IMR-90 (cell line): ENCODE results near the gene SHCBP1L. TPM values are rescaled to one million over a fixed set of nuclear protein-coding genes. Genes with fewer than 3 reads are reported as not detected.

Experiments used
- ATAC-seq: fragments of 200-7000 bp; cut with Tn5 transposase; 2 replicates; pipeline ENCODE4 v1.9.1; 2020; ENCODE audit warnings: low read depth, mild to moderate bottlenecking, moderate library complexity
- BruUV-seq: library from RNA; stranded (reverse); fragments of 400-500 nt; replicated peaks from 2 replicates; lab custom pipeline; 2021; lab: Mats Ljungman, UMichigan
- CTCF ChIA-PET: fragments of 300-600 bp; formaldehyde crosslinking; extraction: SDS; loops from one replicate; lab custom pipeline; 2021; ENCODE audit warnings: antibody characterized with exemption; lab: Yijun Ruan, JAX
- POLR2A ChIA-PET: fragments of 300-600 bp; sonication (Branson Sonifier 250); formaldehyde crosslinking; loops from one replicate; lab custom pipeline; 2022; ENCODE audit warnings: antibody characterized with exemption; ENCODE audit not compliant: unreplicated experiment; lab: Charles Lee
- DNase-seq: peaks from one replicate; pipeline ENCODE4 v3.0.0; 2013
- H2AFZ ChIP-seq: replicated peaks from 2 replicates; pipeline ENCODE3; 2013; ENCODE audit warnings: low read length, mild to moderate bottlenecking; ENCODE audit not compliant: poor library complexity
- H2AK5ac ChIP-seq: 2 replicates; pipeline ENCODE4 v1.6.1; 2013; ENCODE audit warnings: low read depth, low read length, inconsistent platforms
- H2AK9ac ChIP-seq: replicated peaks from 2 replicates; pipeline ENCODE3; 2013; ENCODE audit warnings: mild to moderate bottlenecking, low read depth, low read length, moderate library complexity; ENCODE audit not compliant: poor library complexity
- H2BK120ac ChIP-seq: 2 replicates; pipeline ENCODE4 v1.6.1; 2013; ENCODE audit warnings: low read depth, low read length, inconsistent platforms
- H2BK15ac ChIP-seq: 3 replicates; pipeline ENCODE4 v1.6.1; 2013; ENCODE audit warnings: low read depth, low read length, inconsistent platforms
- H2BK20ac ChIP-seq: 2 replicates; pipeline ENCODE4 v1.6.1; 2013; ENCODE audit warnings: low read depth, mild to moderate bottlenecking, inconsistent platforms, low read length, moderate library complexity
- H2BK5ac ChIP-seq: 2 replicates; pipeline ENCODE4 v1.6.1; 2013; ENCODE audit warnings: mild to moderate bottlenecking, low read depth, low read length, inconsistent platforms; ENCODE audit not compliant: poor library complexity, severe bottlenecking
- H3K14ac ChIP-seq: replicated peaks from 2 replicates; pipeline ENCODE4 v1.6.1; 2013; ENCODE audit warnings: low read depth, low read length, inconsistent platforms
- H3K18ac ChIP-seq: 2 replicates; pipeline ENCODE4 v1.6.1; 2013; ENCODE audit warnings: low read depth, low read length, control low read depth
- H3K23ac ChIP-seq: 2 replicates; pipeline ENCODE4 v1.6.1; 2013; ENCODE audit warnings: low read depth, low read length, inconsistent platforms
- H3K27ac ChIP-seq: 2 replicates; pipeline ENCODE4 v1.5.1; 2013; ENCODE audit warnings: mild to moderate bottlenecking, control low read depth, low read length; ENCODE audit not compliant: insufficient read depth
- H3K27me3 ChIP-seq: 2 replicates; pipeline ENCODE4 v1.6.1; 2013; ENCODE audit warnings: low read length; ENCODE audit not compliant: control insufficient read depth, insufficient read depth
- H3K36me3 ChIP-seq: 2 replicates; pipeline ENCODE4 v1.6.1; 2013; ENCODE audit warnings: low read length, mixed read lengths; ENCODE audit not compliant: control insufficient read depth, insufficient read depth
- H3K4ac ChIP-seq: 2 replicates; pipeline ENCODE4 v1.6.1; 2013; ENCODE audit warnings: low read depth, low read length, inconsistent platforms
- H3K4me1 ChIP-seq: 2 replicates; pipeline ENCODE4 v1.6.1; 2013; ENCODE audit warnings: low read length, mixed read lengths; ENCODE audit not compliant: control insufficient read depth, insufficient read depth
- H3K4me2 ChIP-seq: 2 replicates; pipeline ENCODE4 v1.6.1; 2013; ENCODE audit warnings: low read depth, mild to moderate bottlenecking, control low read depth, low read length, moderate library complexity
- H3K4me3 ChIP-seq: 2 replicates; pipeline ENCODE4 v1.5.1; 2013; ENCODE audit warnings: low read depth, mild to moderate bottlenecking, control low read depth, low read length, moderate library complexity; ENCODE audit not compliant: insufficient read depth
- H3K56ac ChIP-seq: 2 replicates; pipeline ENCODE4 v1.6.1; 2013; ENCODE audit warnings: low read length, inconsistent platforms; ENCODE audit not compliant: insufficient read depth; ENCODE audit errors: extremely low read depth
- H3K79me1 ChIP-seq, 2 experiments: 2 replicates each; pipeline ENCODE4 v1.6.1; 2013; ENCODE audit warnings: low read length in 2 of 2, inconsistent platforms in 1 of 2, low read depth in 1 of 2
- H3K9ac ChIP-seq: 2 replicates; pipeline ENCODE4 v1.6.1; 2013; ENCODE audit warnings: low read depth, low read length, control low read depth
- H3K9me1 ChIP-seq: 2 replicates; pipeline ENCODE4 v1.6.1; 2013; ENCODE audit warnings: low read length, inconsistent platforms; ENCODE audit not compliant: insufficient read depth
- H3K9me3 ChIP-seq: 2 replicates; pipeline ENCODE4 v1.6.1; 2013; ENCODE audit warnings: low read length; ENCODE audit not compliant: control insufficient read depth, insufficient read depth
- H4K20me1 ChIP-seq: 2 replicates; pipeline ENCODE4 v1.6.1; 2013; ENCODE audit warnings: low read length, inconsistent platforms; ENCODE audit not compliant: insufficient read depth
- H4K5ac ChIP-seq: 2 replicates; pipeline ENCODE4 v1.6.1; 2013; ENCODE audit warnings: mild to moderate bottlenecking, low read depth, low read length, control low read depth
- H4K8ac ChIP-seq, 2 experiments: 2 replicates each; pipeline ENCODE4 v1.6.1; 2013; ENCODE audit warnings: low read depth in 2 of 2, low read length in 2 of 2, control low read depth in 1 of 2, inconsistent platforms in 1 of 2
- H4K91ac ChIP-seq: 2 replicates; pipeline ENCODE4 v1.6.1; 2013; ENCODE audit warnings: low read depth, low read length, inconsistent platforms; ENCODE audit not compliant: insufficient read depth
- BHLHE40 ChIP-seq: fragments of 150-350 bp; IDR thresholded peaks from 2 replicates; pipeline ENCODE4 v1.6.1; 2016; ENCODE audit warnings: mild to moderate bottlenecking, low read depth, low read length
- CEBPB ChIP-seq: IDR thresholded peaks from 2 replicates; pipeline ENCODE4 v1.6.1; 2012; ENCODE audit warnings: low read depth, low read length, improper control_type of control experiment
- CHD1 ChIP-seq: IDR thresholded peaks from 2 replicates; pipeline ENCODE4 v1.6.1; 2012; ENCODE audit warnings: low read depth, low read length, improper control_type of control experiment
- FOS ChIP-seq: fragments of 150-350 bp; IDR thresholded peaks from 2 replicates; pipeline ENCODE4 v1.6.1; 2016; ENCODE audit warnings: low read depth, low read length
- MAFK ChIP-seq: IDR thresholded peaks from 2 replicates; pipeline ENCODE4 v1.6.1; 2012; ENCODE audit warnings: low read depth, low read length, improper control_type of control experiment
- MAZ ChIP-seq: IDR thresholded peaks from 2 replicates; pipeline ENCODE4 v1.6.1; 2012; ENCODE audit warnings: low read depth, mild to moderate bottlenecking, low read length, improper control_type of control experiment, moderate library complexity, borderline replicate concordance
- MXI1 ChIP-seq: IDR thresholded peaks from 2 replicates; pipeline ENCODE4 v1.6.1; 2012; ENCODE audit warnings: low read depth, mild to moderate bottlenecking, low read length, moderate library complexity, borderline replicate concordance
- POLR2A ChIP-seq: IDR thresholded peaks from 2 replicates; pipeline ENCODE4 v1.6.1; 2012; ENCODE audit warnings: mild to moderate bottlenecking, low read depth, low read length
- RAD21 ChIP-seq: IDR thresholded peaks from 2 replicates; pipeline ENCODE4 v1.6.1; 2012; ENCODE audit warnings: low read length, improper control_type of control experiment
- RCOR1 ChIP-seq: IDR thresholded peaks from 2 replicates; pipeline ENCODE4 v1.6.1; 2012; ENCODE audit warnings: mild to moderate bottlenecking, low read length, improper control_type of control experiment; ENCODE audit not compliant: insufficient replicate concordance
- RFX5 ChIP-seq: IDR thresholded peaks from 2 replicates; pipeline ENCODE4 v1.8.0; 2012; ENCODE audit warnings: low read depth, mild to moderate bottlenecking, low read length, moderate library complexity
- SMC3 ChIP-seq: fragments of 150-350 bp; IDR thresholded peaks from 2 replicates; pipeline ENCODE4 v1.6.1; 2016; ENCODE audit warnings: low read depth, mild to moderate bottlenecking, antibody characterized with exemption, low read length, moderate library complexity
- WGBS, 2 experiments: methylation state at CpG; one replicate each; pipeline versions ENCODE4 v1.1.5 to v1.1.7; 2013; ENCODE audit warnings: missing lambda C conversion rate in 2 of 2; ENCODE audit not compliant: insufficient read length in 1 of 2; ENCODE audit errors: extremely low coverage in 2 of 2; 5-methylcytosine and 5-hydroxymethylcytosine counted together
- dilution Hi-C: fragments of 300-500 bp; cut with HindIII; formaldehyde crosslinking; loops from one replicate; pipeline ENCODE4 v1.14.3; 2018; ENCODE audit warnings: low sequenced_read_pairs; ENCODE audit not compliant: unreplicated experiment
- in situ Hi-C: fragments of 300-500 bp; cut with MboI; formaldehyde crosslinking; loops from 3 replicates; pipeline ENCODE4 v1.14.3; 2019; ENCODE audit warnings: low sequenced_read_pairs, inconsistent platforms, mixed read lengths
- intact Hi-C: fragments of 100-400 bp; cut with micrococcal nuclease; formaldehyde crosslinking; loops from 2 replicates; pipeline ENCODE4 v1.10.0; 2022
- polyA plus RNA-seq, 3 experiments: library from polyadenylated mRNA; depleted of rRNA; stranded (reverse); fragments of >200 nt; gene quantifications; 2 replicates each; pipeline ENCODE4 v1.2.3, GENCODE V29; 2012; ENCODE audit warnings: low replicate concordance in 1 of 3
- total RNA-seq: library from RNA; depleted of rRNA; stranded (reverse); fragments of >200 nt; gene quantifications from 2 replicates; pipeline ENCODE4 v1.2.3, GENCODE V29; 2012
- TF ChIP-seq, protein P1 (sequence below): fragments of 150-350 bp; IDR thresholded peaks from 2 replicates; pipeline ENCODE4 v1.6.1; 2017; ENCODE audit warnings: mild to moderate bottlenecking, antibody characterized with exemption, low read length, low read depth
- TF ChIP-seq, protein P2 (sequence below): fragments of 150-350 bp; IDR thresholded peaks from 2 replicates; pipeline ENCODE4 v1.6.1; 2016; ENCODE audit warnings: low read depth, mild to moderate bottlenecking, low read length, moderate library complexity, borderline replicate concordance
- TF ChIP-seq, protein P3 (sequence below): conservative IDR thresholded peaks from 2 replicates; pipeline ENCODE4 v1.5.1; 2012; ENCODE audit warnings: mild to moderate bottlenecking, low read depth, low read length, improper control_type of control experiment

SHCBP1L gene
- total and polyA plus RNA-seq, 2 of the 4 experiments (the other 2 are of a cell fraction), result not detected

DNA sequence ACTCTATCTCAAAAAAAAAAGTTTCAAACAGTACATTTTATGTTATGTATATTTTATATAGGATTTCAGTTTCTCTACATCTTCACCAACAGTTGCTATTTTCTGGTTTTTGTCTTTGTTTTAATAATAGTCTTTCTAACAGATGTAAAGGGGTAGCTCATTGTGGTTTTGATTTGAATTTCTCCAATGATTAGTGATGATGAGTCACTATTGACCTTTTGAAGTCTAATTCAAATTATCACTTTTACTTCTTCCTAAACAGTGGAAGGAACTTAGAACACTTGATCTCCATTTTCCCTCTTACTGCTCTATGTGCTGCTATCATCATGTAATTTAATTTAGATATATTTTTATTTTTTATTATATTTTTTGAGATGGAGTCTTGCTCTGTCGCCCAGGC, 31.7 kb upstream of the SHCBP1L start:
- H3K27ac ChIP-seq, result no peak overlapping the region
- no peak overlapping the region for H3K14ac ChIP-seq
- no peaks in the 10 kb centered on the region for H3K9me1 ChIP-seq
- TF ChIP-seq MXI1 (no peak), RAD21 (no peak), BHLHE40 (no peak), CHD1 (no peak), MAZ (no peak), SMC3 (no peak), MAFK (no peak), POLR2A (no peak), RFX5 (no peak), RCOR1 (no peak), FOS (no peak), CEBPB (no peak)
- TF ChIP-seq, protein P1, sequence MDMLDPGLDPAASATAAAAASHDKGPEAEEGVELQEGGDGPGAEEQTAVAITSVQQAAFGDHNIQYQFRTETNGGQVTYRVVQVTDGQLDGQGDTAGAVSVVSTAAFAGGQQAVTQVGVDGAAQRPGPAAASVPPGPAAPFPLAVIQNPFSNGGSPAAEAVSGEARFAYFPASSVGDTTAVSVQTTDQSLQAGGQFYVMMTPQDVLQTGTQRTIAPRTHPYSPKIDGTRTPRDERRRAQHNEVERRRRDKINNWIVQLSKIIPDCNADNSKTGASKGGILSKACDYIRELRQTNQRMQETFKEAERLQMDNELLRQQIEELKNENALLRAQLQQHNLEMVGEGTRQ, result no peak
- TF ChIP-seq, protein P2, sequence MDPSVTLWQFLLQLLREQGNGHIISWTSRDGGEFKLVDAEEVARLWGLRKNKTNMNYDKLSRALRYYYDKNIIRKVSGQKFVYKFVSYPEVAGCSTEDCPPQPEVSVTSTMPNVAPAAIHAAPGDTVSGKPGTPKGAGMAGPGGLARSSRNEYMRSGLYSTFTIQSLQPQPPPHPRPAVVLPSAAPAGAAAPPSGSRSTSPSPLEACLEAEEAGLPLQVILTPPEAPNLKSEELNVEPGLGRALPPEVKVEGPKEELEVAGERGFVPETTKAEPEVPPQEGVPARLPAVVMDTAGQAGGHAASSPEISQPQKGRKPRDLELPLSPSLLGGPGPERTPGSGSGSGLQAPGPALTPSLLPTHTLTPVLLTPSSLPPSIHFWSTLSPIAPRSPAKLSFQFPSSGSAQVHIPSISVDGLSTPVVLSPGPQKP, result no peak
- TF ChIP-seq, protein P3, sequence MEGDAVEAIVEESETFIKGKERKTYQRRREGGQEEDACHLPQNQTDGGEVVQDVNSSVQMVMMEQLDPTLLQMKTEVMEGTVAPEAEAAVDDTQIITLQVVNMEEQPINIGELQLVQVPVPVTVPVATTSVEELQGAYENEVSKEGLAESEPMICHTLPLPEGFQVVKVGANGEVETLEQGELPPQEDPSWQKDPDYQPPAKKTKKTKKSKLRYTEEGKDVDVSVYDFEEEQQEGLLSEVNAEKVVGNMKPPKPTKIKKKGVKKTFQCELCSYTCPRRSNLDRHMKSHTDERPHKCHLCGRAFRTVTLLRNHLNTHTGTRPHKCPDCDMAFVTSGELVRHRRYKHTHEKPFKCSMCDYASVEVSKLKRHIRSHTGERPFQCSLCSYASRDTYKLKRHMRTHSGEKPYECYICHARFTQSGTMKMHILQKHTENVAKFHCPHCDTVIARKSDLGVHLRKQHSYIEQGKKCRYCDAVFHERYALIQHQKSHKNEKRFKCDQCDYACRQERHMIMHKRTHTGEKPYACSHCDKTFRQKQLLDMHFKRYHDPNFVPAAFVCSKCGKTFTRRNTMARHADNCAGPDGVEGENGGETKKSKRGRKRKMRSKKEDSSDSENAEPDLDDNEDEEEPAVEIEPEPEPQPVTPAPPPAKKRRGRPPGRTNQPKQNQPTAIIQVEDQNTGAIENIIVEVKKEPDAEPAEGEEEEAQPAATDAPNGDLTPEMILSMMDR, result no peak
- H3K9me3 ChIP-seq, result no peaks in the 10 kb centered on the region
- no peak overlapping the region for H3K4me3 ChIP-seq
- no peak overlapping the region for H2BK15ac ChIP-seq
- no peak overlapping the region for H3K4ac ChIP-seq
- H2AK5ac ChIP-seq, result no peak overlapping the region
- no peak overlapping the region for H2AK9ac ChIP-seq
- ATAC-seq (no peak), DNase-seq (no peak)
- no peak overlapping the region for H2BK5ac ChIP-seq
- no peak overlapping the region for H4K91ac ChIP-seq
- in situ Hi-C loops, result no loop called here
- H3K56ac ChIP-seq, result no peak overlapping the region
- BruUV-seq, result no TSS peak
- no peak overlapping the region for H4K8ac ChIP-seq
- H2AFZ ChIP-seq, result no peak overlapping the region
- no peaks in the 10 kb centered on the region for H3K27me3 ChIP-seq
- H3K36me3 ChIP-seq, result no peaks in the 10 kb centered on the region
- no peak overlapping the region for H2BK20ac ChIP-seq
- H3K23ac ChIP-seq, result no peak overlapping the region
- ChIA-PET POLR2A (no interaction called here), CTCF (interaction anchor here (0.6 kb wide), 1 partner anchor 15 kb away, joined by 3 read pairs; no protein-coding TSS in a partner anchor)
- no peak overlapping the region for H3K9ac ChIP-seq
- dilution Hi-C loops, result no loop called here
- H2BK120ac ChIP-seq, result no peak overlapping the region
- no peaks in the 10 kb centered on the region for H4K20me1 ChIP-seq
- intact Hi-C loops, result no loop called here
- no peak overlapping the region for H3K18ac ChIP-seq
- H3K4me2 ChIP-seq, result no peak overlapping the region
- no CpG with 5 or more reads among the region's 1 CpG for WGBS, 2 experiments
- no peaks in the 10 kb centered on the region for H3K79me1 ChIP-seq
- H4K5ac ChIP-seq, result no peak overlapping the region
- H3K4me1 ChIP-seq, result no peaks in the 10 kb centered on the region
